Esophagus muscularis mucosa (tissue), 3 donors: ENCODE results near the gene BFSP2.

ENCODE experiments used
- POLR2AphosphoS5 ChIP-seq, 2 donors: sonication (generic); formaldehyde crosslinking; IDR thresholded peaks; one replicate each; pipeline ENCODE4 v1.6.1; 2017; ENCODE audit warnings: antibody characterized with exemption in 2 of 2
- TF ChIP-seq, protein P1 (sequence below), 3 experiments: fragments of 200-600 bp in 2 of 3; fragments of 450-650 bp in 1 of 3; sonication (generic) in 2 of 3; IDR thresholded peaks; one replicate each; pipeline ENCODE4 v1.5.1; 2017 to 2019; ENCODE audit warnings: antibody characterized with exemption in 3 of 3, mild to moderate bottlenecking in 2 of 3, moderate library complexity in 1 of 3

GRCh38 chr3:133429063-133429462 lies 29.2 kb downstream of the BFSP2 start:
- TF ChIP-seq, protein P1, sequence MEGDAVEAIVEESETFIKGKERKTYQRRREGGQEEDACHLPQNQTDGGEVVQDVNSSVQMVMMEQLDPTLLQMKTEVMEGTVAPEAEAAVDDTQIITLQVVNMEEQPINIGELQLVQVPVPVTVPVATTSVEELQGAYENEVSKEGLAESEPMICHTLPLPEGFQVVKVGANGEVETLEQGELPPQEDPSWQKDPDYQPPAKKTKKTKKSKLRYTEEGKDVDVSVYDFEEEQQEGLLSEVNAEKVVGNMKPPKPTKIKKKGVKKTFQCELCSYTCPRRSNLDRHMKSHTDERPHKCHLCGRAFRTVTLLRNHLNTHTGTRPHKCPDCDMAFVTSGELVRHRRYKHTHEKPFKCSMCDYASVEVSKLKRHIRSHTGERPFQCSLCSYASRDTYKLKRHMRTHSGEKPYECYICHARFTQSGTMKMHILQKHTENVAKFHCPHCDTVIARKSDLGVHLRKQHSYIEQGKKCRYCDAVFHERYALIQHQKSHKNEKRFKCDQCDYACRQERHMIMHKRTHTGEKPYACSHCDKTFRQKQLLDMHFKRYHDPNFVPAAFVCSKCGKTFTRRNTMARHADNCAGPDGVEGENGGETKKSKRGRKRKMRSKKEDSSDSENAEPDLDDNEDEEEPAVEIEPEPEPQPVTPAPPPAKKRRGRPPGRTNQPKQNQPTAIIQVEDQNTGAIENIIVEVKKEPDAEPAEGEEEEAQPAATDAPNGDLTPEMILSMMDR (IDR thresholded peaks at IDR 0.05): no peak
- TF ChIP-seq POLR2AphosphoS5 (IDR thresholded peaks at IDR 0.05): no peak
